GM23248 (cell line): Measurements from ENCODE around the gene FKBP4. TPM values are rescaled to one million over a fixed set of nuclear protein-coding genes. Genes with fewer than 3 reads are reported as not detected.

ENCODE experiments used
- DNase-seq: peaks from one replicate; pipeline ENCODE4 v3.0.0-alpha.2; 2015
- H2AFZ ChIP-seq: fragments of 200-600 bp; sonication (generic); 2 replicates; pipeline ENCODE4 v1.6.1; 2016; ENCODE audit warnings: antibody characterized with exemption
- H3F3A ChIP-seq: fragments of 200-600 bp; sonication (generic); 2 replicates; pipeline ENCODE4 v1.6.1; 2016; ENCODE audit warnings: mild to moderate bottlenecking, antibody characterized with exemption, mixed run types; ENCODE audit not compliant: insufficient read depth
- H3K27ac ChIP-seq: fragments of 200-600 bp; sonication (generic); 2 replicates; pipeline ENCODE4 v1.5.1; 2016; ENCODE audit warnings: mild to moderate bottlenecking
- H3K27me3 ChIP-seq: fragments of 200-600 bp; sonication (generic); replicated peaks from 2 replicates; pipeline ENCODE4 v1.6.1; 2016; ENCODE audit warnings: mild to moderate bottlenecking; ENCODE audit not compliant: insufficient read depth
- H3K36me3 ChIP-seq: fragments of 200-600 bp; sonication (generic); 2 replicates; pipeline ENCODE4 v1.6.1; 2016; ENCODE audit warnings: low read depth, mild to moderate bottlenecking
- H3K4me1 ChIP-seq: fragments of 200-600 bp; sonication (generic); 2 replicates; pipeline ENCODE4 v1.6.1; 2016; ENCODE audit warnings: mild to moderate bottlenecking; ENCODE audit not compliant: insufficient read depth
- H3K4me2 ChIP-seq: fragments of 200-600 bp; sonication (generic); one replicate; pipeline ENCODE4 v1.6.1; 2016; ENCODE audit warnings: mild to moderate bottlenecking; ENCODE audit not compliant: unreplicated experiment
- H3K4me3 ChIP-seq: fragments of 200-600 bp; sonication (generic); 2 replicates; pipeline ENCODE4 v1.5.1; 2016; ENCODE audit warnings: mild to moderate bottlenecking
- H3K79me2 ChIP-seq: fragments of 200-600 bp; sonication (generic); 2 replicates; pipeline ENCODE4 v1.6.1; 2016; ENCODE audit warnings: mild to moderate bottlenecking; ENCODE audit not compliant: insufficient read depth
- H3K9ac ChIP-seq: fragments of 200-600 bp; sonication (generic); 2 replicates; pipeline ENCODE4 v1.6.1; 2016; ENCODE audit warnings: mild to moderate bottlenecking
- H3K9me2 ChIP-seq: fragments of 200-600 bp; sonication (generic); 2 replicates; pipeline ENCODE4 v1.6.1; 2016; ENCODE audit warnings: mixed run types, mild to moderate bottlenecking, moderate library complexity; ENCODE audit not compliant: insufficient read depth
- H3K9me3 ChIP-seq: fragments of 200-600 bp; sonication (generic); one replicate; pipeline ENCODE4 v1.6.1; 2017; ENCODE audit warnings: low read depth
- H4K20me1 ChIP-seq: fragments of 200-600 bp; sonication (generic); 2 replicates; pipeline ENCODE4 v1.6.0; 2016; ENCODE audit not compliant: insufficient read depth
- EZH2 ChIP-seq: fragments of 200-600 bp; sonication (generic); IDR thresholded peaks from 2 replicates; pipeline ENCODE4 v1.6.1; 2018; ENCODE audit warnings: antibody characterized with exemption, mild to moderate bottlenecking; ENCODE audit not compliant: insufficient read depth, poor library complexity, severe bottlenecking
- EZH2phosphoT487 ChIP-seq: fragments of 200-600 bp; sonication (generic); IDR thresholded peaks from 2 replicates; pipeline ENCODE4 v1.6.1; 2018; ENCODE audit warnings: antibody characterized with exemption, moderate library complexity, mild to moderate bottlenecking, low read depth; ENCODE audit not compliant: insufficient read depth
- WGBS, 2 experiments: methylation state at CpG; one replicate each; pipeline ENCODE4 v1.1.6; 2015 to 2017; ENCODE audit warnings: low lambda C conversion rate in 2 of 2, low coverage in 1 of 2; ENCODE audit errors: missing lambda C conversion rate in 2 of 2; 5-methylcytosine and 5-hydroxymethylcytosine counted together
- in situ Hi-C: fragments of 300-500 bp; cut with MboI; formaldehyde crosslinking; loops from 2 replicates; pipeline ENCODE4 v1.15.0; 2020
- polyA plus RNA-seq: library from polyadenylated mRNA; unstranded; fragments of >200 nt; fragmentation: Nextera tagmentation; extraction: Ambion mirVana; gene quantifications from 2 replicates; pipeline ENCODE4 v1.2.1, GENCODE V29; 2016
- total RNA-seq: library from RNA; depleted of rRNA; stranded (reverse); fragments of >200 nt; shearing (Covaris generic); gene quantifications from 2 replicates; pipeline ENCODE4 v1.2.3, GENCODE V29; 2014

The FKBP4 gene
- total and polyA plus RNA-seq, 2 experiments from 2014 or later = 24.0 to 27.4 TPM

DNA sequence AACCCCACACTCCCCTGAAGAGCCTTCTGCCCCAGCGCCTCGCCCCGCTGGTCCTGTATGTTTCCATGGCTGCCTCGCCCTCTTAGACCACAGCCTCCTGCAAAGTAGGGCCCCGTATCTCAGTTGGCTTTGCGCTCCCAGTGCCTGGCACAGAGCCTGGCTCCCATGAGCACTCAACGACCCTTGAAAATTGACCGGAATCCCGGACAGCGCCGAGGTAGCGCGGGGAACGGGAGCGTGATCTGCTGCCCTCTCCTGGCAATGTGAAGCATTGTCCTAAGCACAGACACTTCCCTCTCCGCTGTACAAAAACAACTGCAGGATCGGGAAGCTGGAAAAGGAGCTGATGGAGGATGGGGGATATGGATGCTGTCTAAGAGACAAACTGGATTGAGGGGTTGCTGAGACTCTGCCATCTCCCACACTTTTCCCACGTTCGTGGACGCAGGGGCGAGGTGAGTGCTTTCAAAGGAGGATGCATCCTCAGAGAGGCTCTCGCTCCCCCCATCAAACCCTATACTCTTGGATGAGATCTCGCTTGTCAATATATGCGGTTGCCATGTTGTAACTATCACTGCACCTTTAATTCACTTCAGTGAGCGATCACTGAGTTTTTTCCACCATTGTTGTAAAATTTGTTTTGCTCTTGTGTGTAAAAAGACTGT lies 10.7 kb upstream of the FKBP4 start:
- DNase-seq = peak; percentile 70
- Histone ChIP-seq H3K4me3 (peak overlapping the region; percentile 67), H3K9ac (no peak overlapping the region), H3K9me2 (no peaks in the 10 kb centered on the region), H3K27ac (no peak overlapping the region), H3K36me3 (no peaks in the 10 kb centered on the region), H3K9me3 (no peaks in the 10 kb centered on the region), H3F3A (no peaks in the 10 kb centered on the region), H3K4me1 (no peaks in the 10 kb centered on the region), H3K79me2 (no peaks in the 10 kb centered on the region), H4K20me1 (no peaks in the 10 kb centered on the region), H3K27me3 (peaks cover 11% of the 10 kb centered on the region; the same call in 1 of the 2 replicates), H3K4me2 (peak overlapping the region; percentile 86), H2AFZ (peak overlapping the region; percentile 85)
- WGBS, 2 experiments = 13% methylated on average over 25 of the region's 25 CpGs
- in situ Hi-C loops = no loop called here
- no peak for TF ChIP-seq EZH2phosphoT487
- no peak for TF ChIP-seq EZH2

DNA sequence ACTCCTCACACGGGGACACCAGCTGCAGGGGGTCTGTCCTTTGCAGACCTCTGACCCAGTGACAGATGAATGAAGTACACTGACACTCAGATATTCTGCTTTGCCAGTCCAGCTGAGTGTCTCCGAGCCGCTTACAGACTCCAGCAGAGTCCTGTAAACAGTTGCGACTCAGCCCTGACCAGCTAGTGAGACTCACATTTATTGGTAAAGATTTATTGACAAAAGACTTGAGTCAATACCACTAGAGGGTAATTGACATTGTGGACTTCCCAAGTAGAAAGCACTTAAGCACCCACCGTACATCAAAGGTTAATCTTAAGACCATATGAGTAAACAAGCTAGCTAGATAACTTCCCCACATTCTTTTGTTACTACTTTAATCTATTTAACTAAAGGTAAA lies 9.8 kb upstream of the FKBP4 start:
- Histone ChIP-seq H3K27ac (no peak overlapping the region), H3K4me3 (no peak overlapping the region), H2AFZ (no peak overlapping the region), H3K36me3 (no peaks in the 10 kb centered on the region), H3K9me3 (no peaks in the 10 kb centered on the region), H3F3A (no peaks in the 10 kb centered on the region), H3K9ac (no peak overlapping the region), H3K4me2 (no peak overlapping the region), H3K79me2 (no peaks in the 10 kb centered on the region), H4K20me1 (no peaks in the 10 kb centered on the region), H3K9me2 (no peaks in the 10 kb centered on the region), H3K27me3 (peaks cover 11% of the 10 kb centered on the region; the same call in 1 of the 2 replicates), H3K4me1 (no peaks in the 10 kb centered on the region)
- DNase-seq = no peak
- WGBS, 2 experiments = 78% methylated on average over 5 of the region's 5 CpGs
- TF ChIP-seq EZH2 (no peak), EZH2phosphoT487 (no peak)
- in situ Hi-C loops = no loop called here

DNA sequence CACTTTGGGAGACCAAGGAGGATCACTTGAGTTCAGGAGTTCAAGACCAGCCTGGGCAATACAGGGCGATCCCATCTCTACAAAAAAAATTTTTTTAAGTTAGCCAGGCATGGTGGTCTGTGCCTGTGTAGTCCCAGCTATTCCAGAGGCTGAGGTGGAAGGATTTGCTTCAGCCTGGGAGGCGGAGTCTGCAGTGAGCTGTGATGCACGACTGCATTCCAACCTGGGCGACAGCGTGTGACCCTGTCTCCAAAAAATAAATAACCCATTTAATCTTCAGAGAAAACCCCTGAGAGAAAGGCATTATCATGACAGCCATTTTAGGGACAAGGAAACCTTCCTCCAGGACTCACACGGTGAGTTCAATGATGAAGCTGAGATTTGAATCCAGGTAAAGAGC lies 3.7 kb upstream of the FKBP4 start:
- no peak for TF ChIP-seq EZH2phosphoT487
- TF ChIP-seq EZH2 = no peak
- no peak overlapping the region for H2AFZ ChIP-seq
- no peaks in the 10 kb centered on the region for H3K9me2 ChIP-seq
- H3K79me2 ChIP-seq = peaks cover 5% of the 10 kb centered on the region
- H3K36me3 ChIP-seq = no peaks in the 10 kb centered on the region
- no peak overlapping the region for H3K4me2 ChIP-seq
- DNase-seq = no peak
- in situ Hi-C loops = no loop called here
- H4K20me1 ChIP-seq = no peaks in the 10 kb centered on the region
- no peaks in the 10 kb centered on the region for H3K9me3 ChIP-seq
- no peak overlapping the region for H3K4me3 ChIP-seq
- no peaks in the 10 kb centered on the region for H3K27me3 ChIP-seq
- H3K4me1 ChIP-seq = 0 out of 2 replicates have a peak, but pooled peaks cover under 1% of the 10 kb centered on the region
- no peak overlapping the region for H3K9ac ChIP-seq
- no peaks in the 10 kb centered on the region for H3F3A ChIP-seq
- H3K27ac ChIP-seq = no peak overlapping the region
- 74 to 75% methylated on average over 6 of the region's 6 CpGs for WGBS, 2 experiments

DNA sequence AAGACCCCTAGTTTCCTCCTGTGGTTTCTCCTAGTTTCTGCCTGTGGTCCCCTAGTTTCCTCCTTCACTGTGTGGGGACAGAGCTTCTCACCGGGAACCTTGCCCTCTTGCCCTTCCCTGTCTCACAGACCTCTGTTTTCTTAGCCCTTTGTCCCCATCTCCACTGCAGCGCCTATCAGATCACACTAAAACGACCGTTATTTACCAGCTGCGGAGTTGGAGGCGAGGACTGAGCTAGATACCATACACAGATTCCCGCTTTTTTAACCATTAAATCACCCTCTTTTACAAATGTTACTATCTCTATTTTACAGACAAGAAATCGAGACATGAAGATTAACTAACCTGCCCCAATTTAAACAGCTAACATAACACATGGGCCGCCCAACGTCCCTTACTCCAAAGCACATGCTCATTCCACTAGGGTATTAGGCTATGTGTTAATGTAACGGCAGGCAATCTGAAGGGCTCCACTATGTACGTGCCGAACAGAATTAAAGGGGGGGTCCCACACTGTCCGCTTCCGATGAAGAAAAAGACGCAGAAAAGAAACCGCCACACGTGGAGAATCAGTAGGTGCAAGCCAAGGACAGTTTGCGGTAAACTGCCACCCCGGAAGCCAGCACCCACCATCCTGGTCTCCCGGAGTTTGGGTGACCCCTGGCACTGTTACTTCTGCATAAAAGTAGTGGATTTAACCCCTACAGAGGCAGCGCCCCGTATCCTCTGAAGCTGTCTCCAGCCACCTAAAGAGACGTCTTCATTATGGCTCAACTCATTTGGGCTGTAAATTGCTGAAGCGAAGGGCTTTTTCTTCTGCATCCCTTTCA lies 1.9 kb upstream of the FKBP4 start:
- TF ChIP-seq EZH2 (no peak), EZH2phosphoT487 (no peak)
- Histone ChIP-seq H3K79me2 (peaks cover 23% of the 10 kb centered on the region), H3K9ac (no peak overlapping the region), H3K9me2 (no peaks in the 10 kb centered on the region), H2AFZ (no peak overlapping the region), H4K20me1 (no peaks in the 10 kb centered on the region), H3K4me1 (peaks cover 8% of the 10 kb centered on the region; the same call in 1 of the 2 replicates), H3K36me3 (no peaks in the 10 kb centered on the region), H3K9me3 (no peaks in the 10 kb centered on the region), H3F3A (no peaks in the 10 kb centered on the region), H3K27ac (no peak overlapping the region), H3K4me3 (no peak overlapping the region), H3K27me3 (no peaks in the 10 kb centered on the region), H3K4me2 (no peak overlapping the region)
- WGBS, 2 experiments = 81 to 82% methylated on average over 25 of the region's 25 CpGs
- in situ Hi-C loops = no loop called here
- DNase-seq = no peak
